CD14-positive monocyte (primary cell): Measurements from ENCODE around the gene SLCO1B3. TPM values are rescaled to one million over a fixed set of nuclear protein-coding genes. Genes with fewer than 3 reads are reported as not detected.

ENCODE experiments used
- DNase-seq, 3 donors: peaks; one replicate each; pipeline ENCODE4 v3.0.0-alpha.2; 2011 to 2022
- H2AFZ ChIP-seq: 2 replicates; pipeline ENCODE4 v1.6.0; 2012; ENCODE audit warnings: mild to moderate bottlenecking, low read depth, low read length, inconsistent platforms; ENCODE audit not compliant: insufficient read depth, poor library complexity, severe bottlenecking
- H3K27ac ChIP-seq, 2 donors: 1 replicate in 1 of 2; 2 replicates in 1 of 2; pipeline ENCODE4 v1.5.1; 2012 to 2013; ENCODE audit warnings: low read length in 2 of 2, control low read depth in 1 of 2, inconsistent platforms in 1 of 2, low read depth in 1 of 2, mild to moderate bottlenecking in 1 of 2
- H3K27me3 ChIP-seq, 2 donors: one replicate each; pipeline versions ENCODE4 v1.6.0 to v1.6.1; 2011 to 2013; ENCODE audit warnings: low read length in 2 of 2; ENCODE audit not compliant: control insufficient read depth in 2 of 2, insufficient read depth in 2 of 2
- H3K36me3 ChIP-seq, 2 donors: replicated peaks in 1 of 2; 1 replicate in 1 of 2; 2 replicates in 1 of 2; pipeline versions ENCODE4 v1.5.1 to v1.6.1; 2012 to 2013; ENCODE audit warnings: low read length in 2 of 2, control low read depth in 1 of 2, inconsistent platforms in 1 of 2, mild to moderate bottlenecking in 1 of 2; ENCODE audit not compliant: insufficient read depth in 2 of 2, control insufficient read depth in 1 of 2
- H3K4me1 ChIP-seq, 2 donors: 1 replicate in 1 of 2; 2 replicates in 1 of 2; pipeline versions ENCODE4 v1.5.1 to v1.6.1; 2012 to 2013; ENCODE audit warnings: low read length in 2 of 2, control low read depth in 1 of 2, inconsistent platforms in 1 of 2, mild to moderate bottlenecking in 1 of 2, moderate library complexity in 1 of 2; ENCODE audit not compliant: insufficient read depth in 2 of 2, control insufficient read depth in 1 of 2
- H3K4me2 ChIP-seq: replicated peaks from 2 replicates; pipeline ENCODE3; 2012; ENCODE audit warnings: low read length, moderate library complexity, mild to moderate bottlenecking; ENCODE audit not compliant: poor library complexity, severe bottlenecking; ENCODE audit errors: extremely low read depth
- H3K4me3 ChIP-seq, 3 experiments: fragments of 200-600 bp in 1 of 3; sonication (generic) in 1 of 3; replicated peaks in 1 of 3; 1 replicate in 2 of 3; 2 replicates in 1 of 3; pipeline ENCODE4 v1.5.1; 2011 to 2013; ENCODE audit warnings: low read length in 3 of 3, mild to moderate bottlenecking in 3 of 3, control low read depth in 2 of 3, low read depth in 2 of 3, inconsistent platforms in 1 of 3, moderate library complexity in 1 of 3
- H3K79me2 ChIP-seq: 2 replicates; pipeline ENCODE4 v1.6.0; 2012; ENCODE audit warnings: mild to moderate bottlenecking, control low read depth, inconsistent platforms, low read length, moderate library complexity; ENCODE audit not compliant: insufficient read depth
- H3K9ac ChIP-seq: 2 replicates; pipeline ENCODE4 v1.6.0; 2017; ENCODE audit warnings: low read length, mild to moderate bottlenecking; ENCODE audit not compliant: insufficient read depth, poor library complexity, severe bottlenecking
- H3K9me3 ChIP-seq, 2 donors: replicated peaks in 1 of 2; 1 replicate in 1 of 2; 2 replicates in 1 of 2; pipeline versions ENCODE4 v1.5.1 to v1.6.1; 2012 to 2013; ENCODE audit warnings: low read length in 2 of 2, control low read depth in 1 of 2; ENCODE audit not compliant: control insufficient read depth in 1 of 2, insufficient read depth in 1 of 2
- H4K20me1 ChIP-seq: 2 replicates; pipeline ENCODE4 v1.6.0; 2012; ENCODE audit warnings: mild to moderate bottlenecking, low read length, control low read depth, moderate library complexity; ENCODE audit not compliant: insufficient read depth
- H3K27ac Mint-ChIP-seq, 7 donors: one replicate each; pipeline ENCODE4 v1.8.0; 2020; ENCODE audit warnings: mild to moderate bottlenecking in 7 of 7, mixed read lengths in 7 of 7, moderate library complexity in 6 of 7, inconsistent platforms in 2 of 7
- H3K27me3 Mint-ChIP-seq, 3 donors: one replicate each; pipeline ENCODE4 v1.8.0; 2021 to 2022; ENCODE audit warnings: low read depth in 3 of 3, mild to moderate bottlenecking in 3 of 3, mixed read lengths in 3 of 3, moderate library complexity in 3 of 3, inconsistent platforms in 1 of 3
- H3K36me3 Mint-ChIP-seq, 2 donors: one replicate each; pipeline ENCODE4 v1.8.0; 2020; ENCODE audit warnings: mixed read lengths in 2 of 2, inconsistent platforms in 1 of 2, mild to moderate bottlenecking in 1 of 2
- H3K4me1 Mint-ChIP-seq: one replicate; pipeline ENCODE4 v1.8.0; 2020; ENCODE audit warnings: mild to moderate bottlenecking, mixed read lengths
- H3K4me3 Mint-ChIP-seq, 2 donors: one replicate each; pipeline ENCODE4 v1.8.0; 2020; ENCODE audit warnings: mild to moderate bottlenecking in 2 of 2, mixed read lengths in 2 of 2, moderate library complexity in 1 of 2
- H3K9me3 Mint-ChIP-seq, 7 donors: one replicate each; pipeline ENCODE4 v1.8.0; 2020 to 2022; ENCODE audit warnings: mixed read lengths in 7 of 7, mild to moderate bottlenecking in 6 of 7, moderate library complexity in 6 of 7, inconsistent platforms in 2 of 7
- CTCF ChIP-seq: fragments of 200-600 bp; IDR thresholded peaks from one replicate; pipeline ENCODE4 v1.8.0; 2022; ENCODE audit warnings: antibody characterized with exemption, mild to moderate bottlenecking
- WGBS: methylation state at CpG from one replicate; pipeline ENCODE4 v1.1.5; 2013; ENCODE audit warnings: missing lambda C conversion rate; ENCODE audit not compliant: insufficient coverage; 5-methylcytosine and 5-hydroxymethylcytosine counted together
- intact Hi-C, 2 donors: fragments of 100-400 bp; cut with micrococcal nuclease; formaldehyde crosslinking; loops; one replicate each; pipeline versions ENCODE4 v1.15.0 to v1.15.1; 2023
- polyA plus RNA-seq, 3 donors: library from polyadenylated mRNA; depleted of rRNA in 1 of 3; unstranded in 2 of 3; stranded (reverse) in 1 of 3; fragments of 300-500 nt in 2 of 3; fragments of >200 nt in 1 of 3; fragmentation: Illumina TruSeq in 2 of 3; gene quantifications; 1 replicate in 2 of 3; 2 replicates in 1 of 3; pipeline ENCODE4 v1.2.3, GENCODE V29; 2012 to 2021

SLCO1B3 gene
- polyA plus RNA-seq, 3 donors: not detected

DNA sequence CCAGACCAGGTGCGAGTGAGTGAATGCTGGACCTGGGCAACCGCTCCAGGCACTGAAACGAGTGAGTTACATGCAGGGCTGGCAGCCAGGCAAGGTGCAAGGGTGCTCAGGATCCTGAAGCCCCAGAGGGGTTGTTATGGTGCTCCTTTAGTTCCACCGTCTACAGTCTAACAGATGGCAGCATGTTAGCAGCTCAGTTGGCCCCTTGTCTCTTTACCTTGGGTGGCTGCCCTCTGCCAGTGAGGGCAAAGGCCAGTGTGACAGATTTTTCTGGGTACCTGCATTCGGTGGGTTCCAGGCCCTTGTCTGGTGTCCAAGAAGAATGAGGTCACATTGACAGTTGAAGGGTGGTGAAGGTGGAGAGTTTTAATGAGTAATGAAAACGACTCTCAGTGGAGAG is 106.8 kb downstream of the SLCO1B3 start:
- Mint-ChIP-seq H3K4me1 (no peaks in the 10 kb centered on the region), H3K36me3 (no peaks in the 10 kb centered on the region), H3K27ac (no peak overlapping the region), H3K4me3 (no peak overlapping the region), H3K27me3 (peaks cover 0 to 2% (median 0%) of the 10 kb centered on the region in 3 donors), H3K9me3 (peaks cover 0 to 13% (median 11%) of the 10 kb centered on the region in 7 donors)
- H3K4me2 ChIP-seq: no peak overlapping the region
- H3K4me3 ChIP-seq: no peak overlapping the region
- 81% methylated on average over 5 of the region's 6 CpGs for WGBS
- H3K79me2 ChIP-seq: no peaks in the 10 kb centered on the region
- no peak for DNase-seq
- intact Hi-C loops: no loop called here
- no peaks in the 10 kb centered on the region for H4K20me1 ChIP-seq
- no peak overlapping the region for H2AFZ ChIP-seq
- no peaks in the 10 kb centered on the region for H3K27me3 ChIP-seq
- H3K36me3 ChIP-seq: no peaks in the 10 kb centered on the region
- peaks cover 10 to 17% of the 10 kb centered on the region in 2 donors for H3K9me3 ChIP-seq
- no peak overlapping the region for H3K27ac ChIP-seq
- H3K4me1 ChIP-seq: no peaks in the 10 kb centered on the region
- no peak overlapping the region for H3K9ac ChIP-seq
- TF ChIP-seq CTCF: no peak

DNA sequence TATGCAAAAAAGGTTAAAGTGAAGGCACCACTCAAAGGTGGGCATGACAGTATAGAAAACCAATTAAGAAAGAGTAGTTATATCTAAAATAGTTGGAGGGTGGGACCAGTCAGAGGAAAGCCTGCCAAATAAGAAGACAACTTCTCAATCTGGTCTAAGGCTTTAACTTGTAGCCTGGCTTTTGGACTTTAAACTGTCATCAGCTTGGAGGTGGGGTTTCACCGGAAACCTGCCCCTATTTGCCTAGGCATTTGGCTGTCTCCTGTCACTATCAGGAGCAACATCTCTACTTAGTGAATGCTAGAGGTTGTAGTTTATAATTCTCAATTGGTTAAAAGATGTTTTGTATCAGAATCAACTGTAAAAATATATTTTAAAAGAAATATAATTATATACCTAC is 107.3 kb downstream of the SLCO1B3 start:
- Histone ChIP-seq H3K9me3 (peaks cover 10 to 13% of the 10 kb centered on the region in 2 donors), H4K20me1 (no peaks in the 10 kb centered on the region), H3K4me3 (no peak overlapping the region), H3K36me3 (no peaks in the 10 kb centered on the region), H3K27me3 (no peaks in the 10 kb centered on the region), H3K4me1 (no peaks in the 10 kb centered on the region), H3K27ac (no peak overlapping the region), H3K79me2 (no peaks in the 10 kb centered on the region), H2AFZ (no peak overlapping the region), H3K9ac (no peak overlapping the region), H3K4me2 (no peak overlapping the region)
- Mint-ChIP-seq H3K9me3 (peaks cover 0 to 11% (median 7%) of the 10 kb centered on the region in 7 donors), H3K36me3 (no peaks in the 10 kb centered on the region), H3K4me1 (no peaks in the 10 kb centered on the region), H3K27me3 (peaks cover 0 to 2% (median 0%) of the 10 kb centered on the region in 3 donors), H3K27ac (no peak overlapping the region), H3K4me3 (no peak overlapping the region)
- no peak for TF ChIP-seq CTCF
- DNase-seq: no peak
- intact Hi-C loops: no loop called here
- no CpG with 5 or more reads among the region's 1 CpG for WGBS
